ENCODE data around the gene PSD4.

PSD4 gene

DNA sequence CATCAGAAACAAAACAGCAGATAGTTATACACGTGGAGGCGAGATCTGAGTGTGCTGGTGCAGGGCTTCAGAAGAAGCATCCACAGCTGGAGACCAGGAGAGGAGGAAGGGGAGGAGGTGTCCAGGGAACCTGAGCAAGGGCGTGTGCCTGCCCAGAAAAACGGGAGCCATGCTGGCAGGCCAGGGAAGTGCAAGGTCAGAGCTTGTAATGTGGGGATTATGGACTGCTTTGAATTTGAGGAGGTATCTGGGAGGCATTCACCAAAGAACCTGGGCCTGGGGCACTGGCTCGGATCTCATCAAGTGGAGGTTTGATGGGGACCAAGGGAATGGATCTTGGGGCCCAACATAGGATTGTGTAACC lies 12.6 kb downstream of the PSD4 start:
- no peak for DNase-seq

DNA sequence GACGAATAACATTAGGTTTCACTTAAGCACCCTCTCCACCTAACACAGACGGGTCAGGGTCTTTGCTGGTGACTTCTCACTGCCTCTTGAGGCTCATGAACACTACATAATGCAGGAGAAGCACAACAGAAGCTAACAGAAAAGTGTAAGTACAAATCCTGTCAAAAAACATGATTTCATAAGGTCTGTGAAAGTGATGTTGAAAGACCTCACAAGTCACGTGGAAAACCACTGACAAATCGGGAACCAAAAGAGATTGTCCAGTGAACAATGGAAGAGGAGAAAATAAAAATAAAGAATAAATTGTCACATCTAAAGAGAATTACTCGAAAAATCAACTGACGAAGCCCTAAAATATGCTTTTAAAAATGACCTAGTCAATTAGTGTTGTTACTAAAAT lies 14.0 kb downstream of the PSD4 start:
- DNase-seq = no peak

DNA sequence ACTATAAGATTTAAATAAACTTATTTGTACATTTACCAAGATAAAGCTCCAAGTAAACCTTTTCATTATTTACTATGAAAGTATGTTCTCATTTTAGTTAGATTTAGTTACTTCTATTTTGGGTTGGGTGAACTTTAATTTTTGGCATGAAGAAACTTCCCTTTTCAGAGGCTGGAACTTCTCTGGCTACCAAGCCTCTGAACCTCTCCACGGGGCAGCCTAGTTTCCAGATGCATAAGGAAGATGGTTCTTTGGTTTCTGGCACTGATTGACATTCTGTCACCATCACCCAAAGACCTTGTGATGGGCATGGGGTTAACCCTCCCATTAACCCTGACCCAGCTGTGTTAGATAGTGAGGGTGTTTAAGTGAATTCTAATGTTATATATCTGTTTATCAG lies 17.1 kb downstream of the PSD4 start:
- no peak for DNase-seq

DNA sequence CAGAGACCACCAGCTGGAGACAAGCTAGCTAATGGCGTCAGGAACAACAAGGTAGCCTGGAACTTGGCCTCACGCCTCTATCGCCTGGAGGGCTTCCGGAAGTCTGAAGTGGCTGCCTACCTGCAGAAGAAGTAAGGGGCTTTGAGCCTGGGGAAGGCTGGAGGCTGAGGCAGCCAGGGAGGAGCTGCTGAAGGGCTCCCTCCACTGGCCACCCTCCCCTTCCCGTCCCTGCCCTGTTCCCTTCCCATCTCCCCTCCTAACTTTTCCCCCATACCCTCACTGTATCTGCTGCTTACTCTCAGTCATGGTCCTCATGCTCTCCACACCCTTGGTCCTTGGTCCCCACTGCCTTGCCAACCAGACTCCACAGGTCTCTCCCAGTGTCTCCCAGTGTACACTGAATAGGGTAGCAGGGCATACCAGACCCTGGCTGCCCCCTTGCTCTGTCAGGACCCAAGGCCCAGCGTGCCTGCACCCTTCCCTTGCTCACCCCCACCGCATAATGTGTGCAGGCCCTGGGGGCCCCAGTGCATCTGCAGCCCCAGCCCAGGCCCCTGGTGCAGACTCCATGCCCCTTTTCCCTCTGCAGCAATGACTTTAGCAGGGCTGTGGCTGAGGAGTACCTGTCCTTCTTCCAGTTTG lies 18.8 kb downstream of the PSD4 start:
- DNase-seq = no peak

DNA sequence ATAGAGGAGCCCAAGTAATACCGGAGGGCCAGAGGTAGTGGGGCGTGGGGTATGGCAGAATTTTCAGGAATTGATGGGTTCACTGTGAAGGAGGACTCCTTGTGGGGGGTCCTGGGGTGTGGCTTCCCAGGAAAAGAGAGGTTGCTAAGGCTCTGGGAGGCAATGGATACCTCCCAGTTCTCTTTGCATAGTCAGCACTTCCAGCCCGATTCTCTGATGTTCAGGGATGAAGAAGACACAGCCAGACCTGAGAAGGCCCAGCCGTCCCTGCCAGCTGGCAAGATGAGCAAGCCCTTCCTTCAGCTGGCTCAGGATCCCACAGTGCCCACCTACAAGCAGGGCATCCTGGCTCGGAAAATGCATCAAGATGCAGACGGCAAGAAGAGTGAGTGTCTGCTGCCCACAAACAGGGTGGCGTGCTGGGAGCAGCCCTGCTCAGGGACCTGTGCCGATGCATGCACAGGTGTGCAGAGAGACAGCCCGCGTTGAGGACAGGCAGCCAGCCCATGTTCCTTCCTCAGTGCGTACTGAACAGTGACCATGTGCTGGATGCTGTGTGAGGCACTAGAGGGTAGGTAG lies 22.2 kb downstream of the PSD4 start:
- DNase-seq = no peak

DNA sequence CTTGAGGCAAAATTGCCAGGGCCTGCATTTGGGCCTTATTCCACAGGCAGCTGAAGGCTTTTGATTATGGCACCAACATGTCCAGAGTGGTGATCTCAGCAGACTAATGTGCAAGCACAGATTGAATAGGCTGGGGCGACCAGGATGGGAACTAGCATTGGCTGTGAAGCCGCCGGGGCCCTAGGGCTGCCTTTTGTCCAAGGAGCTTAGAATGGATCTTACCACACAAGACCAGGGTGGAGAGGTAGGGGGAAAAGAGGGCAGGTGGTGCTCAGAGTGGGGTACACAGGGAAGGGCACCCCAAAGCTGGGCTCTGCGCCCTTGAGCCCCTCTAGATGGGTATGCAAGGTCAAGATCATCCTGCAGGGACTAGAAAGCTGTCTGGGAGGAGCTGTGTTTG lies 23.1 kb downstream of the PSD4 start:
- no peak for DNase-seq

DNA sequence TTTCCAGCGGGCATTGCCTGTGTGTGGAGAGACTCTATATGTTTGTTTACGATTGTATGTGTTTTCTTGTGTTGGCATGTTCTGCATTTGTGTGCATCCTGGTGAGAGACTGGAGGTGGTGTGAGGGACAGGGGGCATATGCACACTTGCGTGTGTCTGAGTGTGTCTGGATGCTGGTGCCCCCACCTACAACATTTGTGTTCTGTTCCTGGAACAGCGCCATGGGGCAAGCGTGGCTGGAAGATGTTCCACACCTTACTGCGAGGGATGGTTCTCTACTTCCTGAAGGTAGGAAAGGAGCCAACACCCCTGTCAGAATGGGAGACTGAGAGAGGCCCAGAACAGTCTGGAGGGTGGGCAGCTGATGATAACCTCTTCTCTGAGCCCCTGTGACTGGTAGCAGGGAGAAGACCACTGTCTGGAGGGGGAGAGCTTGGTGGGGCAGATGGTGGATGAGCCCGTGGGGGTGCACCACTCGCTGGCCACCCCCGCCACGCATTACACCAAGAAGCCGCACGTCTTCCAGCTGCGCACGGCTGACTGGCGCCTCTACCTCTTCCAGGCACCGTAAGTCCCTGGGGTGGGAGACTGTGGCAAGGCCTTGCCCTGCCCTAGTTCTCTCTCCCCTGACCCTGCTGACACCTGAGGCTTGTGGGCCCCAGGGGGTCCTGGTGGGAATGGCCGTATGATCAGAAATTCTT lies 23.7 kb downstream of the PSD4 start:
- DNase-seq = no peak

DNA sequence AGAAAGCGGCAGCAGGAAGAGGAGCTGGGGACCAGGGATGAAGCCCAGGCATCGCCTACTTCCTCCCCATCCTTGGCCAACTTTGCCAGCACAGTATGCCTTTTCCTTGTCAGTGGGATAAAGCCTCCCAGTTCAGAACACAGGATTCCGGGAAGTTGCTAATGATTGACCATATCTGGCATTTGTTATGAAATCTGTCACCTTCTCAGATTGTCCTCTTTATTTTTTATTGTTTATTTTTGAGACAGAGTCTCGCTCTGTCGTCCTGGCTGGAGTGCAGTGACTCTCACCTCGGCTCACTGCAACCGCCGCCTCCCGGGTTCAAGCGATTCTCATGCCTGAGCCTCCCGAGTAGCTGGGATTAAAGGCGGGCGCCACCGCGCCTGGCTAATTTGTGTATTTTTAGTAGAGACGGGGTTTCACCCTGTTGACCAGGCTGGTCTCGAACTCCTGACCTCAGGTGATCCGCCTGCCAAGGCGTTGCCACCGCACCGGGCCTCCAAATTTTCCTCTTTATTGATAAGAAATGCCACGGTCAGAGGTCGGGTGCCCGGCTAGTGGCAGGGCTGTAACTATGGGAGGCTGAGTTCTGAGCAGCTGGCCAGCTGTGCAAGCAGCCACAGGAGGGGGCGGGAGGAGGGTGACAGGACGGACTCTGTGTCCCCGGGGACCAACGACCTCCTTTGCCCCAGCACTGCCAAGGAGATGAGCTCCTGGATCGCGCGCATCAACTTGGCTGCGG lies 24.4 kb downstream of the PSD4 start:
- DNase-seq = no peak

DNA sequence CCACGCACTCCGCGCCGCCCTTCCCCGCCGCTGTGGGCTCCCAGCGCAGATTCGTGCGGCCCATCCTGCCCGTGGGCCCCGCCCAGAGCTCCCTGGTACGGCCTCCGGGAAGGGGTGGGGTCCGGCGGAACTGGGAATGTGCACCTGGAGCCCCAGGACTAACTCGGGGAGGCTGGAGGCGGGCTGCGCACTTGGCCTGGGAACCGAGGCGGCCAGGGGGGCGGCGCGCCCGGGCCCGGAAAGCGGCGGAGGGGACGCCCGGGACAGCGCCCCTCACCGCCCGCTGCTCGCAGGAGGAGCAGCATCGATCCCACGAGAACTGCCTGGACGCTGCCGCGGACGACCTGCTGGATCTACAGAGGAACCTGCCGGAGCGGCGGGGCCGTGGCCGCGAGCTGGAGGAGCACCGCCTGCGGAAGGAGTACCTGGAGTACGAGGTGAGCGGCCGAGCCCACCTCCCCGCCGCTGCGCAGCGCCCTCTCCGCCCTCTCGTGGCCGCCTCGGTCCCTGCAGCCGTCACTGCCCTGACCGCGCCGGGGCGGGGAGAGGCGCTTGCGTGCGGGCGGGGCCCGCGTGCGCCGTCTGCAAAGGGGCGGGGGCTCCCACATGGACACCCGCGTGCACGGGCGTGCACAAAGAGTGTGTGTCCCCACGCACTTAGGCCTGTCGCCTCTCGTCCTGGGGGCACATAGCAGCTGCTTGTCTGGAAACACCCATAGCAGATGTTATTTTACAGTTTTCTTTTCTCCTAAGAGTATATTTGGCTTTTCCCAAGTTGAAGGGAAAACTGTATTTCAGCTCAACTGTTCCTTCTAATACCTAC lies 25.2 kb downstream of the PSD4 start:
- peak; percentile 83 for DNase-seq

DNA sequence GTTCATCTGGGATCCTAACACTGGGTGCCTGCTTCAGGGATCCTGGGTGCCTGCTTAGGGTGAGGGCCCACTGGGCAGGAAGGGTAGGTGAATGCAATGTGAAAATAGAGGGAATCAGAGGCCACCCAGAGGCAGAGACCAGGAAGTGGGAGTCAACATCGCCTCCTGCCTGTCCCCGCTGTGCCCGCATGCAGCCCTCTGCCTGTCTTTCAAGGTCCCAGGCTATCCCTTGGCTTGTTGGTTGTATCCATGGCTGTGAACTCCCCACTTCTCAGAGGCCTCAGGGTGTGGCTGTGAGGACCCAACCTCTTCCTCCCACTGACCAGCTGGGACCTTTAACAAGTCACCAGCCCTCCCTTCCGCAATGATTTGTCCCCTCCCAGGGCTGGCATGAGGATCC lies 26.5 kb downstream of the PSD4 start:
- DNase-seq = no peak

DNA sequence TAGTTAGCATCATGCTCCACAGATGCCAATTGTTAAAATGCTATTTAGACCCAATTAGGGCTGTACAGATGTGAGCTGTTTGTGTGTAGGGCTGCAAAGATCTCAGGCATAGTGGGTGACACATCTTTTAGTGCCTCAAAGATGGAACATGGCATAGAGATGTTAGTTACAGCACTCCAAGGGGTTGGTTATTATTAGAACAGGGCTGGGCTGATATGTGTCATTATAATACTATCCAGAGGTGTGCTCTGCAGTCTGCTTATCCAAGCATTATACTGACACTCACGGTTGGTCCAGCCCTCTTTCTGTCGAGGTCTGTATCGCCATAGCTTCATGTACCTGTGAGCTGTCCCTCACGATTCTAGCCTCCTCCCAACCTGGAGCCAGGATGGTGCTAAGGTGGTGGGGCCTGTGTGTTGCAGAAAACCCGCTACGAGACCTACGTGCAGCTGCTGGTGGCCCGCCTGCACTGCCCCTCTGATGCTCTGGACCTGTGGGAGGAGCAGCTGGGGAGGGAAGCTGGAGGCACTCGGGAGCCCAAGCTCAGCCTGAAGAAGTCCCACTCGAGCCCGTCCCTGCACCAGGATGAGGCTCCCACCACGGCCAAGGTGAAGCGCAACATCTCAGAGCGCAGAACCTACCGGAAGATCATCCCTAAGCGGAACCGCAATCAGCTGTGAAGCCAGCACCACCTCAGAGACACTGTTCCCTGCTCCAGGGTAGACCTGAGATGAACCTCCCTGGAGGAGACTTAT lies 27.1 kb downstream of the PSD4 start:
- DNase-seq = no peak

DNA sequence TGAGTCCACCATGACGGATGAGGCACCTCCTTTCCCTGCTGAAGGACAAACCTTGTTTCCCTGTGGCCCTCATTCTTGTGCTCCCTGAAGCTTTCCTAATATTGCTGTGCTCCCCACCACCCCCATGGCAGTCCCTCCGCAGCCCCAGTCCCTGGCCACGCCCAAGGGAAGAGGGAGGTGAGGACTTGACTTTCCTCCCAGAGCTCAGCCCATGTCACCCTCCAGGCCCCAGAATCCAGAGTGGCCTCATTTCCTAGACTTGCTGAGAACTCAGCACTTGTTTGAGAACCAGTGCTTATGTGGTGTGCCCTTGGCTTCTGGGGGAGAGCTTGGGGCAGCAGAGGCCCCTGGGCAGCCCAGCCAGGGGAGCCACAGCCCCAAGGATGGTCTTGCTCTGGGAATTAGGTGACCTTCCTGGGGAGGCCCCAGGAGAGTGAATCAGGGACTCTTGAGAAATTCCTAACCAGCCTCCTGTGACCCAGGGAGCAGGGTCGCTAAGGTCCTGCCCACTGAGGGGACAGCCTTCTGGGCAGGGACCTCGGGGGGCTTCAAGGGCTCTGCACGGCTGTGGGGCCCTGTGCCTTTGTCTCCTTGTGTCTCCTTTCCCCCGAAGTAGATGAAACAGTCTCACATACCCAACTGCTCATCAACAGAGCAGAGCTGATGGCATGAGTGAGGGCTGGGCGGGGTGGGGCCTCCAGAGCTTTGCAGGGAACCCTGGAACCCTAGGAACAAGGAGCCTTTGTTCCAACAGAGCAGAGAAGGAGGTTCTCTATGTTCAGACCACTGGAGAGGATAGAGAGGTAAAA lies 27.9 kb downstream of the PSD4 start:
- DNase-seq = no peak

DNA sequence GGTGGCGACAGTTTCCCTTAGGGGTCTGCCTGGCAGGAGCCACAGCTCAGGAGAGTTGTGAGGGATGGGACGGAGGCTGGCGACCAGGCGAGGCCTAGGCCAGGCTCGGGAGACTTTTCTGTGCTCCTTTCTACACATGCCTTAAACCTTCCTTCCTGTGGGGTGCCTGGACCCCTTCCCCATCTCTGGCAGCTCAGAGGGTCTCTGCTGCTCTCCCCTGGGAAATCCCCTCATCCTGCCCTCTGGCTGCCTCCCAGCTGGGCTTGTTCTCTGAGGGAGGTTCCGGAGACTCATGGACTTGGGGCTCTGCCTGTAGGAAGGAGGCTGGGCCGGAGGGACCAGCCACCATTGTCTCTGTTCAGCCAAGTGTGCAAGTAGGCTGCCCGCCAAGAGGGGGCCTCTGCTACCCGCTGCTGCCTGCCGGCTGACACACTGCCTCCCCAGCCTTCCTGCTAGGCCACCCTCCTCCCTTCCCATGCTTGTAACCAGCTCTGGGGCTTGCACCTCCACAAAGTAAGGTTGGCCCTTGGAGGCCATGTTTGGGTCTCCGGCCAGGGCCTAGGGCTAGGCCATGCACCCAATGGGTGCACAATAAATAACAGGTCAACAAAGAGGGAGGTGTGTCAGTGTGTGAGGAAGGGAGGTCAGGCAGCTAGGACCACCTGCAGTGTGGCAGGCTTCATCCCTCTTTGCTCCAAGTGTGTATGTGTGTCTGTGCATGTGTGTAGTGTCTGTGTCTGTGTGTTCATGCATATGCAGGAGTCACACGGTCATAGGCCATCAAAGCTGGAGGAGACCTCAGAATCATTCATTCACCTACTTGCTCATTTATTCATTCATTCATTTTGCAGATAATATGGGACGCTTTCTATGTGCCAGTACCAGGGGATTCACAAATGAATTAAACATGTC lies 28.8 kb downstream of the PSD4 start:
- no peak for DNase-seq

DNA sequence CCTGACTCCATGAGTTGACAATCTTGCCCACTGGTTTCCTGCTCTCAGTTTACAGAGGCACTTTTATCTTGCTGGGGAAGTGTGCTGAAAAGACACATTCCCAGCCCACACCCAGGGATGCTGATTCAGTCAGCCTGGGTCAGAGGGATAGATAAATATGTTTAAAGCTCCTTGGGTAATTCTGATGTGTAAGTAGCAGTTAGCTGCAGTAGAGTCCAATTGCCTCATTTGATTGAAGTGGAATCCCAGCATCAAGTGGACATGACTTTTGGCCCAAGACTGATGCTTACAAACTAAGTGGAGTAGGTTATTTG lies 29.4 kb downstream of the PSD4 start:
- DNase-seq = no peak

DNA sequence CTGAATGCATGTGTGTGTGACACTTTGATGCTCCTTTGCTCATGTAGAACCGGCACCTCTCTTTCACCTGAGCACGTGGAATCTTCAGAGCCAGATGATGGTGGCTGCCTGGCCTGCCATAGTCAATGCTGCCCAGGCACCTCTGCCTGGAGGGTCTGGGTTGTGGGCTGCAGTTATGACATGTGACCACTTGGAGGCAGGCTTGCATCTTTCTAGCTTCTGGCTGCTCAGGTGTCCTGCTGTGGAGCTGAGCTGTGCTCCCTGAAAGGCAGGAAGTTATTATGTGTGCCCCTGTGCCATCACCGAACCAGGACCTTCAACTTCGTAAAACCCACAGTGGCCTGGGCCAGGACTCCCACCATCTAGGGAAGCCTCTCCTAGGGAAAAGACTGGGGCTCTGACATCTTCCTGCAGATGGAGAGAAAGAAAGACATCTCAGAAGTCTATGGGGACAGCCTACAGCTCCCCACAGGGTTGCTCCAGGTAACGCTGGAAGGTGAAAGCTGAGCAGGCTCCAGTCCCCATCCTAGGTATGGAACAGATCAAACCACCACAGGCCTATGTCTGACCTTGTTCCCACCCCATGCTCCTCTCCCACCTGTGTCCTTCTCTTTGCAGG lies 30.2 kb downstream of the PSD4 start:
- DNase-seq = peak; percentile 71

DNA sequence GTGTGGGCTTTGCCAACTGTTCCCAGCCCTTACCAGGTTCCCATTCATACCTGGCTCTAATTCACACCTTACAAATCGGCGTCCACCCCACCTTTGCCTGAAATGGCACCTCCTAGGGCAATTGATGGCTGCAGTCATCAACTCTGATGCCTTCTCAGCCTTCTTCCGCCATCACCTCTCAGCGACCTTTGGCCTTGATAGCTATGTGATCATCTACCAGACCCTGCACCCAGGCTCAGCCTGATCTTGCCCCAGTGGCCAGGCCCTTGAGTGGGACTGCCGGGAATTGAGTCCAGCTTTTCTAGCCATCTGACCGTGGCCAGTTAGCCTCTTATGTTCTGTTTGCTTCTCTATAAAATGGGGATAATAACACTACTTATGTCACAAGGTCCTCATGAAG lies 32.5 kb downstream of the PSD4 start:
- no peak for DNase-seq

DNA sequence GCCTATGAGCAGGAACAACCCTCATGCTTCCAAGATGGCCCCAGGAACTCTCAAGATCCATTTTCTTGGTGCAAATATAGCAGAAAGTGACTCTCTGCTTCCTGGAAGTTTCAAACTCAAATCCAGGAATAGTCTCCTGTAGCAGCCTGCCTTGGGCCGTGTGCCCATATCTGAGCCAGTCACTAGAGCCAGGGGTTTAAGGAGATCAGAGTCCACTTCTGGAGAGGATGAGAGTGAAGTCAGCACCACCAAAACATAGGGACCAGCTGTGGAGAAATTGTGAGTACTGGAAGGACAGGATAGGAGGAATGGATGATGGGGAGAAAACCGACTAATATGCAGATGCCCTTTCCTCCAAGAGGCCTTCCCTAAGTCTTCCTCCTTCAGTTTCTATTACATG lies 33.2 kb downstream of the PSD4 start:
- DNase-seq = no peak

DNA sequence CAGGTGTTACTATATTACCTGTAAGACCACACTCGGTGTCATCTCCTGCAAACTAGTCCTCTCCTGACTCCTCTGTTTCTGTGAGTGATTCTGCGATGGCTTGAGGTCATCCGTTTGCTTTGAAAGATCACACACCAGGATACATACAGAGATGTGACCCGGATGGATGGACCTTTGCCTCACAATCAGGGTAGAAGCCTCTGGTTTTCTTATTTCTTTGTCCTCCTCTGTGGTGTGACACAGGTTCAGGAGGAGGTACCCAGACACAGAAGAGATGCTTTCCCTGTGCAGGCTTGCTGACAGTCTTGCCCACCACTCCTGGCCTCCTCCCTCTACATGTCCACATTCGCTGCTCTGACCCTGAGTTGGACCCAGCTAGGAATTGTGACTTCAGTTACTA lies 34.6 kb downstream of the PSD4 start:
- no peak for DNase-seq

DNA sequence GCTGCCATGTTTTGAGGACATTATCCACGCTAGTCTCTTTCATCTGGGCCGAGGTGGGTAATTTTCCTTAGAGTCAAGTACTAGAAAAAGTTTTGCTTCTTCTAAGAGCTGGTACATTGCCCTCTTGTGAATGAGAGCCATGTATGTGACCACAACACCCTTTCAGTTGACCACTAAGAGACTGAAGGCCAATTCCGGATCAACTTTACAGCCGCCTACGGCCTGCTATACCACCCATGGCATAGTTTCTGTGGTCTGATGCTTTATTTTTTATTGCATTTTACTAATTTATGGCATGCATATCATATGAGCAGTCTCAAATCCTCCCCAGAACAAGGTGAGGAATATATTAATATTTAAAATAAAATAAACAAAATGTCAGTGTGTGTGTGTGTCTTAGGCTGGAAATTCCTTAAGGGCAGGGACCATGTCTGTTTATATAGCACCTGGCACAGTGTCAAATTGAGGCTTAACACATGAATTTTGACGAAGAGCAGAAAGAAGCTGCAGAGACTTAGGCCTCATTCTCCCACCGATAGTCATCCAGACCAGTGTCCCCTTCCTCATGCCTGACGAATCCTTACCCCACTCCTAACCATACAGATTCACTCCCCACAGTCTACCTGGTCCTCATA lies 35.4 kb downstream of the PSD4 start:
- no peak for DNase-seq
